Ishikawa (cell line): ENCODE measurements around the gene SORCS3.

Experiments
- CREB1 ChIP-seq: IDR thresholded peaks from 2 replicates; pipeline ENCODE4 v1.6.1; 2012; ENCODE audit warnings: low read depth
- EP300 ChIP-seq: IDR thresholded peaks from 2 replicates; pipeline ENCODE4 v1.6.1; 2012; ENCODE audit warnings: borderline replicate concordance
- RAD21 ChIP-seq: IDR thresholded peaks from 2 replicates; pipeline ENCODE4 v1.6.1; 2012; ENCODE audit warnings: low read depth
- REST ChIP-seq: IDR thresholded peaks from 2 replicates; pipeline ENCODE4 v1.6.1; 2012; ENCODE audit warnings: low read depth, mild to moderate bottlenecking
- TCF12 ChIP-seq: IDR thresholded peaks from 2 replicates; pipeline ENCODE4 v1.6.1; 2012; ENCODE audit warnings: low read depth
- YY1 ChIP-seq: IDR thresholded peaks from 2 replicates; pipeline ENCODE4 v1.6.1; 2012; ENCODE audit warnings: low read depth

GRCh38 chr10:105258036-105258673 is 617.1 kb downstream of the SORCS3 start:
- TF ChIP-seq YY1: no peak
- no peak for TF ChIP-seq TCF12
- TF ChIP-seq REST: no peak
- TF ChIP-seq EP300: no peak
- TF ChIP-seq RAD21: no peak
- no peak for TF ChIP-seq CREB1
